HG03139 (cell line): Measurements from ENCODE around the gene IL4R.
A peak's percentile ranks its signal among the peaks of the same experiment; 100 is the strongest.

Experiments used
- ATAC-seq: cut with Tn5 transposase; IDR thresholded peaks from one replicate; pipeline ENCODE4 v1.9.1; 2021; ENCODE audit not compliant: unreplicated experiment

IL4R gene

DNA sequence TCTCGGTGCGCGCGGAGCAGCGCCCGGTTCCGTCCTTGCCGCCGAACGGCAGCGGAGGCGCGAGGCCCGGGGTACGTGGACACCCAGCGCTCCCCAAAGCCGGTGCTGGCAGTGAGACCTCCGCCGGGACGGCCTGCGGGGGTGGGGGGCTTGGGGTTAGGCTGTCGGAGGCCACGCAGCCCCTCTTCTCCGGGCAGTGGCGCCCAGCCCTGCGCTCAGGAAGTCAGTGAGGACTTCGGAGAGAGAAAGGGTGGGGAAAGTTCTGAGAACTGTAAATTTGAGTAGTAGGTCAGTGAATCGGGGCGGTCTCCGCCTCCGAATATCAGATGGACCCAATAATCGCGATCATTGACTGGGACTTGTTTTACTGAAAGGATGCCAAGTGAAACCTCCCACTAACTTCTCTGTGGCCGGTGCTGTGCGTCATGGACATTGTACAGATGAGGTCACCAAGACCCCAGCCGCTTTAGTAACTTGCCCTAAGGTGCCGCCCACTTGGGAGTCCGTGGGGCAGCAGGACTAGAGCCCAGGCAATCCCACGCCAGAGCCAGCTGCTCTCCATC, 468 bp downstream of the IL4R start:
- peak; percentile 14 for ATAC-seq

DNA sequence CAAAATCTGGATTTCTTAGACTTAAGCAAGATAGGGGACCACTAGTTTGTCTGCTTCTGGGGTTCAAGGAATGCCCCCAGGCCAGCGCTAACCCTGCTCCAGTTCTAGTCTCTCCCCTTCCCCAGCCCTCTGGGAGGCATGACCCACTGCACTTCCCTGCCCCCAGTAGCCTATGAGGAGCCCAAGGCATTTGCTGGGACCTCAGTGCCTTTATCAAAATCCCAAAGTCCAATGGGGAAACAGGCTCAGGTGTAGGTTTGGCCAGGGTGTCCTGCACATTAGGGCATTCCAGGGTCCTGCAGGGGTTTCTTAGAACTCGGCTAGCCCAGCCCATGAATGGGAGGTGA, 1.2 kb downstream of the IL4R start:
- no peak for ATAC-seq

DNA sequence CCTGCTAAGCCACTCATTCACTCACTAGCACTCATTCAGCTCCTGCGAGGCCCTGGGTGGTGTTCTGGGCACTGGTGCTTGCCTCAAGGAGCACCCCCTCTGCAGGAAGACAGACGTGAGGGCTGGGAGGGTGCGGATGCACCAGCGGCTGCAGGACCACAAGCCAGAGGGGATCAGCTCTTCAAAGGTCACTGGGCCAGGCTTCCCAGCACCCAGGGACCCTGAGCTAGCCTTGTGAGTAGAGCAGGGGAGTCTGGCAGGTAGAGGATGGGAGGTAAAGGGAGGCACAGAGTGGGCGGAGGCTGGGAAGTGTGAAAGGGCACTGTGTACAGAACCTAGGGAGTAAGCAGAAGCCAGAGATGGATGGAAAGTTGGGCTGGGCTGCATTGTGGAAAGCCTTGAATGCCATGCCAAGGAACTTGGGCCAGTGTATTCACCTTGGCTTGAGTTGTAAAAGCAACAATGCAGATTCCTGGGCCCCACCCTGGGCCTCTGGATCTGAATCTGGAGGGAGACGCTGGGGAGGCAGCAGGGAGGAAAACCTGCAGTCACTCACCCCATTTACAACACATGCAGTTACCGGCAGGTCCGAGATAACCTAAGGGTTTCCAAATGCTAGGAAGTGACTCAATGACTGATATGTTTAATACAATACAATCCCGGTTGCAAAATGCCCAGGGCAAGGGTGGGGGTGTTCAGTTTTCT, 1.7 kb downstream of the IL4R start:
- ATAC-seq = no peak

DNA sequence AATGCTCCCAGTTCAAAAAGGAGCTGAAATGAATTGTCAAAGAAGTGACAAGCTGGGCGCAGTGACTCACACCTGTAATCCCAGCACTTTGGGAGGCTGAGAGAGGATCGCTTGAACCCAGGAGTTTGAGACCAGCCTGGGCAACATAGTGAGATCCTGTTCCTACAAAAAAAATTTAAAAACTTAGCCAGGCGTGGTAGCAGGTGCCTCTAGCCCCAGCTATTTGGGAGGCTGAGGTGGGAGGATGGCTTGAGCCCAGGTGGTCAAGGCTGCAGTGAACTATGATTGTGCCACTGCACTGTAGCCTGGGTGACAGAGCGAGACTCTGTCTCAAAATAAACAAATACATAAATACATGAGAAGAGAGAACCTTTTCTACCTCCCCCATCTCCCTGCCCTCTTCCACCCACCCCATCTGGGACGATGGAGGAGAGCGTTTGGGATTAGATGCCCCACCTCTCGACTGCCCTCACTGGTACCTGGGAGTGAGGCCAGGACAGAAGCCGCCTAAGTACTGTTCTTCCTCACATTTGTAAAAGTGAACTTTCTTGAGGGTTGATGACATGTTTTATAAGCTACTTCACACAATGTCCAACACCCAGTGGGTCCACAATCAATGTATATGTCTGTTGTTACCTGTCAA, 2.4 kb downstream of the IL4R start:
- ATAC-seq = no peak

DNA sequence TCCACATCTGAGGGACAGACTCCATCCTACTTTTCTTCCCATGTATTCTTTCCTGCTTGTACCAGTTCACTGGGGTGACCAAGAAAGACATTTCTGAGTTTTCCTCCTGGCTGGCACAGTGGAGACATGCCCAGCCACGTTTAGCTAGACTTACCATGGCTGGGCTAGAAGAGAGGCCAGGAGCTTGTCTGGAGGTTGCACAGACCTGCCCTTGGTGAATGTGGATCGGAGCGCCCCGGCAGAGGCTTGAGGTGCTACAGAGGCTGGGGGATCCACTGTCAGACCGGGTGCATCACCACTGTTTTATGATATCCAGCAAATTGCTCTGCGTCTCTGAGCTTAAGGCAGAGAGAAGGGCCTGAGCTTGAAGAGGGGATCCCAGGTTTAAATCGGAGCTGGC, 3.5 kb downstream of the IL4R start:
- ATAC-seq = no peak

DNA sequence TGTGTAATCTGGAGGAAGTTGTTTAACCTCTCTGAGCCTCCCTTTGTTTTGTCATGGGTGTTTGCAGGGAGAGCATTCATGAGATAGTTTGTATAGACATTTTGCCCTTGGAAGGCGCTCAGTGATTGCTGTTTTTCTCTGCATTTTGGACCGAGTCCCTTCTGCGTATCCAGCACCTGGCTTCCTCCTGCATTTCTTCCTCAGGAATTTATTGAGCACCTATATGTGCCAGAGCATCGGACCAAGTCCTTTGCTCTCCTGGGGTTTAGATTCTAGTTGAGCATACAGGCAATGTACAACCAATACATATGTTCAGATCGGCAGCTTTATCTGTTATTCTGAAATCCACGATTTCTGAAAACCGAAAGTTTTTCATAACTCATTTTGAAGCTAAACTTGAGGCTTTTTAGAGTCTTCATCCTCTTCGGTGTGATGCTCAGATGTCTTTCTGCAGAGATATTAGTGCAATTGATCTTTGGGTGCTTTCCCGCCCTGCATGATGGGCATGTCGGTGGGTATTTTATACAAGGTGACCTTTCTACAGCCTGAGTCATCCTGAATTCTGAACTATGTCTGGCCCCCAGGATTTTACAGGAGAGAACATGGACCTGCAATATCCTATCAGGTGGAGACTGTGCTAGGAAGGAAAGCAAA, 4.1 kb downstream of the IL4R start:
- no peak for ATAC-seq

DNA sequence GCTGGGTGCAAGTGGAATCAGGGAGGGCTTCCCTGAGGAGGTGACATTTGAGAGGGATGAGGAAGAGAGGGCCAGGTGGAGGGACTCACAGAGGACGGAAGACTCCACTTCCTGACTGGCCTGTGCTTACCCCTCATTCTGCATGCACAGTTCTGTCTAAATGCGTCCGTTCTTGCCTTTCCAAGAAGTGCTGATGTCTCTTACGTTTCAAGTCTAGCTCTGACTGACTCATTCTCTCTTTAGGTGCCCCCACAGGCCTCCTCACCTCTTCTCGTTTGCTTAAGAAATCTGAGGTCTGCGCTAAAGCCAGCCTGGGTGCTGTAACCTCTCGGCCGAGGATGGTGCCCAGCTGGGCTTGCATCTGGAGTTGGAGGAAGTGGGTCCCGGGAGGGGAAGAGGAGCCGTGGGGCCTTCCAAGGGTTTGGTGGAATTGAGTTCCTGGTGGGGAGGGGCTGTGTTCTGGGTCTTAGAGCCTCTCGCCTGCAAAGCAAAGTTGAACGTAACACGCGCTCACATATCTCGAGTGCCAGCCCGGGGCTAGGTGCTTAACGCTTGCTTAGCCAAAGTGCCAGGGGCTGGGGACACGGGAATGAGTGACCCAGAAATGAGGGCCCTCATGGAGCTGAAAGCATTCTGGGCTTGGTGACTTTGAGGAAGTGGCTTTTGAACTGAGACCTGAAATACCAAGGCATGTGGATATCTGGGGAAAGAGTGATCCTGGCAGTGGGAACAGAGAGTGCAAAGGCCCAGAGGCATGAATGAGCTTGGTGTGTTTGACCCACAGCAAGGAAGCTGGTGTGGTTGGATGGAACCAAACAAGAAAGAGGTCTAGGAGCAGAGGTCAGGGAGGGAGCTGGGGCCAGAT, 4.8 kb downstream of the IL4R start:
- ATAC-seq = no peak

DNA sequence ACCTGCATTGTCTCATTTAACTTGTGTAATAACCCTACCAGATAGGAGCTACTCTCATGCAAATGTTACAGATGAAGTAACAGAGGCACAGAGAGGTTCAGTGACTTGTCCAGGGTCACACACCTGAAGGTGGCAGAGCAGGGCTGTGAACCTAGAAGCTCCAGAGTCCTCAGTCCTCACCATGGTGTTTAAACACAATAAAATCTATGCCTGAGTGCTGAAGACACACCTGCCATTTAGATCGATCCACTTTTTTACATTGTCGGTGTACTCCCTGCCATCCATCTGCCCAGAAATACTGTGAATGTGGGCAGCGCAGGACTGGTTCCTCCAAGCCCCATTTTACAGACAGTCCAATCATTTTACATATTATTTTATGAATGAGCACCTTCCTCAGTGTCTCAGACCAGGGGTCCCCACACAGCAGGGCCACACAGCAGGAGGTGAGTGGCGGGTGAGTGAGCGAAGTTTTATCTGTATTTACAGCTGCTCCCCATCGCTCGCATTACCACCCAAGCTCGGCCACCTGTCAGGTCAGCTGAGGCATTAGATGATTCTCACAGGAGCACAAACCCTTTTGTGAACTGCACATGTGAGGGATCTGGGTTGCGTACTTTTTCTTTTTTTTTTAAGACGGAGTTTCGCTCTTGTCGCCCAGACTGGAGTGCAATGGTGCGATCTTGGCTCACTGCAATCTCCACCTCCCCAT, 5.6 kb downstream of the IL4R start:
- no peak for ATAC-seq

DNA sequence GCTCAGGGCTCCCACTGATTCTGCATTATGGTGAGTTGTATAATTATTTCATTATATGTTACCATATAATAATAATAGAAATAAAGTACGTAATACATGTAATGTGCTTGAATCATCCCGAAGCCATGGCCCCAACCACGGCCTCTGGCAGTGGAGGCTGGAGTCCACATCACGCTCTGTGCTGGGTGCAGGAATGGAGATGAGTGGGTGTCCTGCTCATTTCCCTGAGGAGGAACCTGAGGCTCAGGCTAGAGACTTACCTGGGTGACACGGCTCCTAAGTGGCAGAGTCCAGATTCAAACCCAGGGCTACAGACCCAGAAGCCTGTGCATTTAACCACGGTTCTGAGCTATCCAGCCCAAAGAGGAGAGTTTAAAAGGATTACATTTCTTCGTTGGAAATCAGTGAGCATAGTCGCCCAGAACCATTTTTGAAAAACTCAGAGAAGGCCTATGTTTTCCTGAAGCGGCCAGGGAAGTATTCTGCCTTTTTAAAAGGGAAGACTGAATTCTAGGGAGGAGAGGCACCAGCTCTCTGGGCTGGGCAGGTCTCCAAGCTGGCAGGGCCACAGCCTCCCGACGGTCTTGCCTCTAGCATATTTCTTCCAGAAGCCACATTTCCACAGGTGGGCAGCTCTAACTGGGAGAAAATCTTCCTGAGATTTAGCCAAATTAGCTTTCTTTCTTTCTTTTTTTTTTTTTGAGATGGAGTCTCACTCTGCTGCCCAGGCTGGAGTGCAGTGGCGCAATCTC, 6.7 kb downstream of the IL4R start:
- no peak for ATAC-seq

DNA sequence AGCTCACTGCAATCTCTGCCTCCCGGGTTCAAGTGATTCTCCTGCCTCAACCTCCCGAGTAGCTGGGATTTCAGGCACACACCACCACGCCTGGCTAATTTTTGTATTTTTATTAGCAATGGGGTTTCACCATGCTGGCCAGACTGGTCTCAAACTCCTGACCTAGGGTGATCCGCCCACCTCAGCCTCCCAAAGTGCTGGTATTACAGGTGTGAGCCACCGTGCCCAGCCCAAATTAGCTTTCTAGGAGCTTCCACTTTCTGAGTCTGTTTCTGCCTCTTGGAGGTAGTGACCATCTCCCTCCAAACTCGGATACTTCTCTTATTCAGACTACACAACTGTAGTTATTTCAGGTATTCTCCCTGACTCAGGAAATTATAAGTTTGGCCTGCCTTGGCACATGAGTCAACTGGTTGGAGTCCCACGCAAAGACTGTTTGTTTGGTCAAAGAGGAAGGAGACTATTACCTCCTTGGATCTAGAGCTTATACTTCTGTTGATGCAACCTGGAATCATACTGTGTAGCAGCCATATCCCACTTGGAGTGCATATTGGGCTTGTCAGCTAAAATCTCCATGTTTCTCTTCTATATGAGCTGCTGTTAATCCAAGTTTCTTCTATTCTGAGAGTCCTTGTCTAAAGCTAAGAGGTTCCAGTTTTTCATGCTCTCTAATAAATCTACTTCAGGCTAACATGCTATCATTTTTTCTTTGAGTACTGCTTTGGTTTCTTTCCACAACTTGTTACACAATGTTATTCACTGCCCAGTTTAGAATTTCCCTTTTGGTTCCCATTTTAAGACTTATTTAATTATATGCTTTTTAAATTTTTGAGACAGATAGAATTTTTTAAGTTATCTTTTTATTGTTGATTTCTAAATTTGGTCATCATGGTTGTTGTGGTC, 7.5 kb downstream of the IL4R start:
- ATAC-seq = no peak

DNA sequence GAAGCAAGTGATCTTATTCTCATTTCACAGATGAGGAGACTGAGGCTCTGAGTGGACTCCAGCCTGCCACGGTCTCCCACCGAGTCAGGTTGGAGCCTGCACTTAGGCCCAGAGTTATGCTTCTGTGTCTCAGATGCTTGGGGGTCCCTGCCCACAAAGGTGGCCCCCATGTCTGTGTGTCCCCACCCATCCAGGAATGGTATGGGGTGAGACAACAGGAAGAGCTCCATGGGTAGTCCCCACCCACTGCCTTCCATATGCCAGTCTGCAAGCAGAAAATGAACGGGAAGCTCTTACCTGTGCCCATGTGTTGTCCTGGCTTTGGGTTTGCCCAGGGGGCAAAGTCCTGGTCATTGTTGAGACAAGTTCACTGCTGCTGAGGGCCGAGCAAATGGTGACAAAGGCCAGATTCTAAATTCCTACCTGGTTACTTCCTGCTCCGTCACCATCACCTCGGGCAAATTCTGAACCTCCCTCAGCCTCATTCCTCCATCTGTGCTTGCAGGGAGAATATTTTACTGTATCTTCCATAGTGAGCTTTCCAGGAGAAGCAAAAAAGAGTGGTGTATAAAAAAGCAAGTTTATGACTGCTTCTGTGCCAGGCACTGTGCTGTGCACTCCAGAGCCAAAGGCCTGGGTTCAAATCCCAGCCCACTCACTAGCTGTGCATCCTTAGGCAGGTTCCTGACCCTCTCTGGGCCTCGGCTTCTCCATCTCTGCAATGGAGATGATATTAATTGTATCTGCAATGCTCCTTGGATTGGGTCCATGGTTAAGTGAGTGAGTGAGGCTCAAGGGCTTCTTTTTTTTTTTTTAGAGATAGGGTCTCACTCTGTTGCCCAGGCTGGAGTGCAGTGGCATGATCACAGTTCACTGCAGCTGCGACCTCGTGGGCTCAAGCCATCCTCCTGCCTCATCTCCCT, 9.3 kb downstream of the IL4R start:
- no peak for ATAC-seq

DNA sequence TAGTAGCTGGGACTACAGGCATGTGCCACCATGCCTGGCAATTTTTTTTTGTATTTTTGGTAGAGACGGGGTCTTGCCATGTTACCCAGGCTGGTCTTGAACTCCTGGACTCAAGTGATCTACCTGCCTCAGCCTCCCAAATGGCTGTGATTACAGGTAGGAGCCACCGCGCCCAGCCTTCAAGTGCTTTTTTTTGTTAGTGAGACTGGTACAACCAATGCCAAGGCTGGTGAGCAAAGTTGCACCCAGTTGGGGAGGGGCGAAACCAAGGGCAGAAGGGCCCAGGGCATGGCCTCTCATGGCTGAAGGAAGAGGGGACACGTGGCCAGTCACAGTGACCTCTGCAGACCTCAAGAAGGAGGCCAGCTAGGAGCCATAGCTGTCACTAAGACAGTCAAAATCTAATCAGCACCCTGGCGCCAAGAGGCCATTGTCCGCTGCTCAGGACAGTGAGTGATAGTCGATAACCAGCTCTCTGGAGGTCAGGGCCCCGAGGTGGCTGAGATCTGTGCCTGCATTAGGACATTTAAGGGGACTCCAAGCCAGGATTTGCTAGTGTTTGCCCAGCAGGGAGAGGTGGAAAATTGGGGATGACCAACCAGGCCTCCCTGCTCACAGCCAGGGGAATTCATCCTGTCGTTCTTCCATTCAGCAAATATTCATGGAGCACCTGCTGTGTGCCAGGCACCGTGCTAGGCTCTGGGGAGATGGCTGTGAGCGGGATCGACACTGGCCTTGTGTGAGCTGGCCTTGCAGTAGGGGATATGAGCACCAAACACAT, 10.2 kb downstream of the IL4R start:
- no peak for ATAC-seq

DNA sequence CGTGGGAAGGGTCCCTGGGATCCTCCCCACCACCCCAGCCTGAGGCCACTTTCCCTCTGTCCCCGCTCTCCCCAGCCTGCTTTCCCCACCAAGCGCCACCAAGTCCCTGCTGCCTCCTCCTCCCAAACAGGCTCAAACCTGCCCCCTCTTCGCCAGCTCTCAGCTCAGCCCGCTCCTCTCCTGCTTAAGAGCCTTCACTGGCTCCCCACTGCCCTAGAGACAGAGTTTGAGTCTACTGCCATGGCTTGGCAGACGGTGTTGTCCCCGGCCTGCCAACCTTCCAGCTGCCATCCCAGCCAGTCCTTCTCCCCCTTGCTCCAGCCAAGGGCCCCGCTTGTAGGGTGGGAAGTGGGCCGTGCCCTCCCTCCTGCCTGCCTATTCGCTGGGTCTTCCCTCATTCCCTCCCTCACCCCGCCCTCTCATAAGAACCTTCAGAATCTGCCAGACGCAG, 11.1 kb downstream of the IL4R start:
- ATAC-seq = no peak

DNA sequence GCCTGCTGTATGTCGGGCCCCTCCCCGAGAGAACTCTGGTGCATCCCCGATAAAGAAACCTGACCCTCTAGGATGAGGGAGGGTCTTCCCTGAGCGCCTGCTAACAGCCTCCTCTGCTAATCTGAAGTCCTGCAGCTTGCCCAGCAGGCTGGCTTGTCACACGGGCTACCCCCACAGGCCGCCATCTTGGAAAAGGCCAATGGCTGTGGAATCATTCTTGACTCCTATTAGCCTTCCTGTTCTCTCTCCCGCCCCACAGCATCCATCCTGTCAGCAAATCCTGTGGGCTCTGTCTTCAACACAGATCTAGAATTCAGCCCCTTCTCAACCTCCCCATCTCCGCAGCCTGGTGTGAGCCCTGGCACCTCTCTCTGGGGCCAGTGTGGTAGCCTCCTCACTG, 12.0 kb downstream of the IL4R start:
- no peak for ATAC-seq

DNA sequence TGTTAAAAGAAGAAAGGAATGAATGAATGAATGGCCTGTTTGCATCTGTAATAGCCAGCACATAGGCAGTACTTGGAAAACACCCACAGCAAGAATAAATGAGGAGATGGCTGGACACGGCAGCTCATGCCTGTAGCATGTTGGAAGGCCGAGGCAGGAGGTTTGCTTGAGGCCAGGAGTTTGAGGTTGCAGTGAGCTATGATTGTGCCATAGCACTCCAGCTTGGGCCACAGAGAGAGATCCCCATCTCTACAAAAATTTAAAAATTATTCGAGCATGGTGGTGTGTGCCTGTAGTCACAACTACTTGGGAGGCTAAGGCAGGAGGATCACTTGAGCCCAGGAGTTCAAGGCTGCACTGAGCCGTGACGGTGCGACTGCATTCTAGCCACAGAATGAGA, 12.5 kb downstream of the IL4R start:
- ATAC-seq = no peak

DNA sequence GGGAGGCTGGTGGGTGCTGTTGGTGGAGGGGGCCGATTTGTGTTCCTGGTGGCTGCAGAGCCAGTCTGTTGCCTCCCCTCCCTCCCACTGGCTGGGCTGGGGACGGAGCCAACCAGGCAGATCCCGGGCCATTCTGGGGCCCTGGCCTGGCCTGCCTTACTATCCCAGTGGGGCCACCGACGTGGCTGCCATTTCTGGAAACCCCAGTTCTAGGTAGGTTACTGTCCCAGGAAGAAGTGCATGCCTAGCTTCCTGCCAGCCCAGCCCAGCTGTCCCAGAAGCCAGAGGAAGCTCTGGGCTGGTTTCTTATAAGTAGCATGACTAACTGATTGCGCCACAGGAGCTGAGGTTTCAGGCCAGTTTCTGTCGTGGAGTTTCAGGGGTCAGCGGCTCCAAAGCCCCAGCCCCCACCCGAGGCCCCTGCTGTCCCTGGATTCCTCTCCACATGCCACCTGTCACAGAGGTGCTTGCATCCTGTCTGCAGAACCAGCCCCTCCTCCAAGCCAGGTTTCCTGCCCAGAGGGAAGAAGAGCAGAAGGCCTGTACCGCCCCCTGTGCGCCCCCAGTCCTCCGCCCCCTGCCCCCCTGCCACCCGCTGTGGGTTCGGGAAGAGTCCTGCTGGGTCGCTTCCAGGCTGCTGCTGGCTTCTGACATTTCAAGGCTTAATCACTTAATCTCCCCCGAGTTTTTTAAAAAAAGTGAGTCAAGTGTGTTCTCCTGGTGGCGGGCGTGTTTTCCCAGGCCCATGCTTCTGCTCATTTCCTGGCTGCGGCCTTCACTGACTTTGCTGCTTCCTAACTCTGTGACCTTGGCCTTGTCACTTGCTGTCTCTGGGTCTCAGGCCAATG, 13.2 kb downstream of the IL4R start:
- peak; percentile 65 for ATAC-seq
